IMR-90 (cell line): Measurements from ENCODE around the gene ABHD16A. TPM values are rescaled to one million over a fixed set of nuclear protein-coding genes. Genes with fewer than 3 reads are reported as not detected.

Experiments
- ATAC-seq: fragments of 200-7000 bp; cut with Tn5 transposase; 2 replicates; pipeline ENCODE4 v1.9.1; 2020; ENCODE audit warnings: low read depth, mild to moderate bottlenecking, moderate library complexity
- BruUV-seq: library from RNA; stranded (reverse); fragments of 400-500 nt; replicated peaks from 2 replicates; lab custom pipeline; 2021; lab: Mats Ljungman, UMichigan
- CTCF ChIA-PET: fragments of 300-600 bp; formaldehyde crosslinking; extraction: SDS; loops from one replicate; lab custom pipeline; 2021; ENCODE audit warnings: antibody characterized with exemption; lab: Yijun Ruan, JAX
- POLR2A ChIA-PET: fragments of 300-600 bp; sonication (Branson Sonifier 250); formaldehyde crosslinking; loops from one replicate; lab custom pipeline; 2022; ENCODE audit warnings: antibody characterized with exemption; ENCODE audit not compliant: unreplicated experiment; lab: Charles Lee
- DNase-seq: peaks from one replicate; pipeline ENCODE4 v3.0.0; 2013
- H2AFZ ChIP-seq: replicated peaks from 2 replicates; pipeline ENCODE3; 2013; ENCODE audit warnings: low read length, mild to moderate bottlenecking; ENCODE audit not compliant: poor library complexity
- H2AK5ac ChIP-seq: 2 replicates; pipeline ENCODE4 v1.6.1; 2013; ENCODE audit warnings: low read depth, low read length, inconsistent platforms
- H2AK9ac ChIP-seq: replicated peaks from 2 replicates; pipeline ENCODE3; 2013; ENCODE audit warnings: mild to moderate bottlenecking, low read depth, low read length, moderate library complexity; ENCODE audit not compliant: poor library complexity
- H2BK120ac ChIP-seq: 2 replicates; pipeline ENCODE4 v1.6.1; 2013; ENCODE audit warnings: low read depth, low read length, inconsistent platforms
- H2BK15ac ChIP-seq: 3 replicates; pipeline ENCODE4 v1.6.1; 2013; ENCODE audit warnings: low read depth, low read length, inconsistent platforms
- H2BK20ac ChIP-seq: 2 replicates; pipeline ENCODE4 v1.6.1; 2013; ENCODE audit warnings: low read depth, mild to moderate bottlenecking, inconsistent platforms, low read length, moderate library complexity
- H2BK5ac ChIP-seq: 2 replicates; pipeline ENCODE4 v1.6.1; 2013; ENCODE audit warnings: mild to moderate bottlenecking, low read depth, low read length, inconsistent platforms; ENCODE audit not compliant: poor library complexity, severe bottlenecking
- H3K14ac ChIP-seq: replicated peaks from 2 replicates; pipeline ENCODE4 v1.6.1; 2013; ENCODE audit warnings: low read depth, low read length, inconsistent platforms
- H3K18ac ChIP-seq: 2 replicates; pipeline ENCODE4 v1.6.1; 2013; ENCODE audit warnings: low read depth, low read length, control low read depth
- H3K23ac ChIP-seq: 2 replicates; pipeline ENCODE4 v1.6.1; 2013; ENCODE audit warnings: low read depth, low read length, inconsistent platforms
- H3K27ac ChIP-seq: 2 replicates; pipeline ENCODE4 v1.5.1; 2013; ENCODE audit warnings: mild to moderate bottlenecking, control low read depth, low read length; ENCODE audit not compliant: insufficient read depth
- H3K27me3 ChIP-seq: 2 replicates; pipeline ENCODE4 v1.6.1; 2013; ENCODE audit warnings: low read length; ENCODE audit not compliant: control insufficient read depth, insufficient read depth
- H3K36me3 ChIP-seq: 2 replicates; pipeline ENCODE4 v1.6.1; 2013; ENCODE audit warnings: low read length, mixed read lengths; ENCODE audit not compliant: control insufficient read depth, insufficient read depth
- H3K4ac ChIP-seq: 2 replicates; pipeline ENCODE4 v1.6.1; 2013; ENCODE audit warnings: low read depth, low read length, inconsistent platforms
- H3K4me1 ChIP-seq: 2 replicates; pipeline ENCODE4 v1.6.1; 2013; ENCODE audit warnings: low read length, mixed read lengths; ENCODE audit not compliant: control insufficient read depth, insufficient read depth
- H3K4me2 ChIP-seq: 2 replicates; pipeline ENCODE4 v1.6.1; 2013; ENCODE audit warnings: low read depth, mild to moderate bottlenecking, control low read depth, low read length, moderate library complexity
- H3K4me3 ChIP-seq: 2 replicates; pipeline ENCODE4 v1.5.1; 2013; ENCODE audit warnings: low read depth, mild to moderate bottlenecking, control low read depth, low read length, moderate library complexity; ENCODE audit not compliant: insufficient read depth
- H3K56ac ChIP-seq: 2 replicates; pipeline ENCODE4 v1.6.1; 2013; ENCODE audit warnings: low read length, inconsistent platforms; ENCODE audit not compliant: insufficient read depth; ENCODE audit errors: extremely low read depth
- H3K79me1 ChIP-seq, 2 experiments: 2 replicates each; pipeline ENCODE4 v1.6.1; 2013; ENCODE audit warnings: low read length in 2 of 2, inconsistent platforms in 1 of 2, low read depth in 1 of 2
- H3K9ac ChIP-seq: 2 replicates; pipeline ENCODE4 v1.6.1; 2013; ENCODE audit warnings: low read depth, low read length, control low read depth
- H3K9me1 ChIP-seq: 2 replicates; pipeline ENCODE4 v1.6.1; 2013; ENCODE audit warnings: low read length, inconsistent platforms; ENCODE audit not compliant: insufficient read depth
- H3K9me3 ChIP-seq: 2 replicates; pipeline ENCODE4 v1.6.1; 2013; ENCODE audit warnings: low read length; ENCODE audit not compliant: control insufficient read depth, insufficient read depth
- H4K20me1 ChIP-seq: 2 replicates; pipeline ENCODE4 v1.6.1; 2013; ENCODE audit warnings: low read length, inconsistent platforms; ENCODE audit not compliant: insufficient read depth
- H4K5ac ChIP-seq: 2 replicates; pipeline ENCODE4 v1.6.1; 2013; ENCODE audit warnings: mild to moderate bottlenecking, low read depth, low read length, control low read depth
- H4K8ac ChIP-seq, 2 experiments: 2 replicates each; pipeline ENCODE4 v1.6.1; 2013; ENCODE audit warnings: low read depth in 2 of 2, low read length in 2 of 2, control low read depth in 1 of 2, inconsistent platforms in 1 of 2
- H4K91ac ChIP-seq: 2 replicates; pipeline ENCODE4 v1.6.1; 2013; ENCODE audit warnings: low read depth, low read length, inconsistent platforms; ENCODE audit not compliant: insufficient read depth
- CEBPB ChIP-seq: IDR thresholded peaks from 2 replicates; pipeline ENCODE4 v1.6.1; 2012; ENCODE audit warnings: low read depth, low read length, improper control_type of control experiment
- CHD1 ChIP-seq: IDR thresholded peaks from 2 replicates; pipeline ENCODE4 v1.6.1; 2012; ENCODE audit warnings: low read depth, low read length, improper control_type of control experiment
- ELK1 ChIP-seq: fragments of 150-350 bp; IDR thresholded peaks from 2 replicates; pipeline ENCODE4 v1.6.1; 2016; ENCODE audit warnings: low read depth, mild to moderate bottlenecking, low read length, moderate library complexity, borderline replicate concordance
- FOS ChIP-seq: fragments of 150-350 bp; IDR thresholded peaks from 2 replicates; pipeline ENCODE4 v1.6.1; 2016; ENCODE audit warnings: low read depth, low read length
- MAFK ChIP-seq: IDR thresholded peaks from 2 replicates; pipeline ENCODE4 v1.6.1; 2012; ENCODE audit warnings: low read depth, low read length, improper control_type of control experiment
- MAZ ChIP-seq: IDR thresholded peaks from 2 replicates; pipeline ENCODE4 v1.6.1; 2012; ENCODE audit warnings: low read depth, mild to moderate bottlenecking, low read length, improper control_type of control experiment, moderate library complexity, borderline replicate concordance
- MXI1 ChIP-seq: IDR thresholded peaks from 2 replicates; pipeline ENCODE4 v1.6.1; 2012; ENCODE audit warnings: low read depth, mild to moderate bottlenecking, low read length, moderate library complexity, borderline replicate concordance
- NFE2L2 ChIP-seq: fragments of 150-350 bp; IDR thresholded peaks from 2 replicates; pipeline ENCODE4 v1.6.1; 2016; ENCODE audit warnings: low read depth, mild to moderate bottlenecking, low read length
- POLR2A ChIP-seq: IDR thresholded peaks from 2 replicates; pipeline ENCODE4 v1.6.1; 2012; ENCODE audit warnings: mild to moderate bottlenecking, low read depth, low read length
- RAD21 ChIP-seq: IDR thresholded peaks from 2 replicates; pipeline ENCODE4 v1.6.1; 2012; ENCODE audit warnings: low read length, improper control_type of control experiment
- RCOR1 ChIP-seq: IDR thresholded peaks from 2 replicates; pipeline ENCODE4 v1.6.1; 2012; ENCODE audit warnings: mild to moderate bottlenecking, low read length, improper control_type of control experiment; ENCODE audit not compliant: insufficient replicate concordance
- SMC3 ChIP-seq: fragments of 150-350 bp; IDR thresholded peaks from 2 replicates; pipeline ENCODE4 v1.6.1; 2016; ENCODE audit warnings: low read depth, mild to moderate bottlenecking, antibody characterized with exemption, low read length, moderate library complexity
- USF2 ChIP-seq: fragments of 150-350 bp; IDR thresholded peaks from 2 replicates; pipeline ENCODE4 v1.6.1; 2017; ENCODE audit warnings: mild to moderate bottlenecking, antibody characterized with exemption, low read length, low read depth
- WGBS, 2 experiments: methylation state at CpG; one replicate each; pipeline versions ENCODE4 v1.1.5 to v1.1.7; 2013; ENCODE audit warnings: missing lambda C conversion rate in 2 of 2; ENCODE audit not compliant: insufficient read length in 1 of 2; ENCODE audit errors: extremely low coverage in 2 of 2; 5-methylcytosine and 5-hydroxymethylcytosine counted together
- dilution Hi-C: fragments of 300-500 bp; cut with HindIII; formaldehyde crosslinking; loops from one replicate; pipeline ENCODE4 v1.14.3; 2018; ENCODE audit warnings: low sequenced_read_pairs; ENCODE audit not compliant: unreplicated experiment
- in situ Hi-C: fragments of 300-500 bp; cut with MboI; formaldehyde crosslinking; loops from 3 replicates; pipeline ENCODE4 v1.14.3; 2019; ENCODE audit warnings: low sequenced_read_pairs, inconsistent platforms, mixed read lengths
- intact Hi-C: fragments of 100-400 bp; cut with micrococcal nuclease; formaldehyde crosslinking; loops from 2 replicates; pipeline ENCODE4 v1.10.0; 2022
- polyA plus RNA-seq, 3 experiments: library from polyadenylated mRNA; depleted of rRNA; stranded (reverse); fragments of >200 nt; gene quantifications; 2 replicates each; pipeline ENCODE4 v1.2.3, GENCODE V29; 2012; ENCODE audit warnings: low replicate concordance in 1 of 3
- total RNA-seq: library from RNA; depleted of rRNA; stranded (reverse); fragments of >200 nt; gene quantifications from 2 replicates; pipeline ENCODE4 v1.2.3, GENCODE V29; 2012
- TF ChIP-seq, protein P1 (sequence below): conservative IDR thresholded peaks from 2 replicates; pipeline ENCODE4 v1.5.1; 2012; ENCODE audit warnings: mild to moderate bottlenecking, low read depth, low read length, improper control_type of control experiment

ABHD16A gene
- total and polyA plus RNA-seq, 2 of the 4 experiments (the other 2 are of a cell fraction) = 31.5 to 35.1 TPM

- peaks cover 26 to 80% of the 10 kb centered on the region in 2 experiments; a peak in 3 of 4 replicates for H3K79me1 ChIP-seq
- peak overlapping the region; percentile 93 for H3K27ac ChIP-seq
- peak overlapping the region; percentile 88 for H3K4ac ChIP-seq
- no peak overlapping the region for H2BK20ac ChIP-seq
- H2AK9ac ChIP-seq = peak overlapping the region; percentile 90
- no peak overlapping the region for H2BK15ac ChIP-seq
- intact Hi-C loops (loop anchor here (5.0 kb wide), 1 partner anchor 172 kb away; no protein-coding TSS in a partner anchor), dilution Hi-C loops (no loop called here), in situ Hi-C loops (no loop called here)
- H3K27me3 ChIP-seq = no peaks in the 10 kb centered on the region
- peak overlapping the region; percentile 89 for H2AK5ac ChIP-seq
- ChIA-PET POLR2A (interaction anchor here (1.0 to 1.1 kb wide), 2 partner anchors 43 to 161 kb away, joined by 3 read pairs; partner anchors contain the start of gene ABHD16A), CTCF (no interaction called here)
- H3K4me1 ChIP-seq = peaks cover 21% of the 10 kb centered on the region
- H2AFZ ChIP-seq = peak overlapping the region; percentile 89
- H3K14ac ChIP-seq = peak overlapping the region; percentile 95
- H4K20me1 ChIP-seq = peaks cover 17% of the 10 kb centered on the region
- ATAC-seq = no peak; the same call in 1 of the 2 replicates
- peak overlapping the region; percentile 57 for H3K23ac ChIP-seq
- peak overlapping the region; percentile 47; the same call in 1 of the 2 replicates for H3K18ac ChIP-seq
- H3K9me1 ChIP-seq = peaks cover 17% of the 10 kb centered on the region; the same call in 1 of the 2 replicates
- H3K4me2 ChIP-seq = peak overlapping the region; percentile 87
- peak overlapping the region; percentile 18; the same call in 1 of the 2 replicates for H2BK120ac ChIP-seq
- H4K91ac ChIP-seq = peak overlapping the region; percentile 86
- DNase-seq = peak; percentile 23
- WGBS, 2 experiments = 39% methylated on average over 7 of the region's 13 CpGs; no CpG with 5 or more reads in 1 of the 2 experiments
- peak overlapping the region; percentile 82 to 95 for H4K8ac ChIP-seq
- BruUV-seq = TSS peak; percentile 43
- no peaks in the 10 kb centered on the region for H3K9me3 ChIP-seq
- peak overlapping the region; percentile 90 for H3K56ac ChIP-seq
- peaks cover 15% of the 10 kb centered on the region for H3K36me3 ChIP-seq
- peak overlapping the region; percentile 57 for H4K5ac ChIP-seq
- peak overlapping the region; percentile 78 for H2BK5ac ChIP-seq
- peak overlapping the region; percentile 92 for H3K4me3 ChIP-seq
- H3K9ac ChIP-seq = peak overlapping the region; percentile 98
- TF ChIP-seq CHD1 (no peak), RAD21 (no peak), MXI1 (no peak), NFE2L2 (no peak), USF2 (no peak), RCOR1 (no peak), FOS (no peak), POLR2A (no peak; the same call in 1 of the 2 replicates), CEBPB (no peak), MAFK (no peak), SMC3 (no peak), MAZ (no peak), ELK1 (no peak)
- TF ChIP-seq, protein P1, sequence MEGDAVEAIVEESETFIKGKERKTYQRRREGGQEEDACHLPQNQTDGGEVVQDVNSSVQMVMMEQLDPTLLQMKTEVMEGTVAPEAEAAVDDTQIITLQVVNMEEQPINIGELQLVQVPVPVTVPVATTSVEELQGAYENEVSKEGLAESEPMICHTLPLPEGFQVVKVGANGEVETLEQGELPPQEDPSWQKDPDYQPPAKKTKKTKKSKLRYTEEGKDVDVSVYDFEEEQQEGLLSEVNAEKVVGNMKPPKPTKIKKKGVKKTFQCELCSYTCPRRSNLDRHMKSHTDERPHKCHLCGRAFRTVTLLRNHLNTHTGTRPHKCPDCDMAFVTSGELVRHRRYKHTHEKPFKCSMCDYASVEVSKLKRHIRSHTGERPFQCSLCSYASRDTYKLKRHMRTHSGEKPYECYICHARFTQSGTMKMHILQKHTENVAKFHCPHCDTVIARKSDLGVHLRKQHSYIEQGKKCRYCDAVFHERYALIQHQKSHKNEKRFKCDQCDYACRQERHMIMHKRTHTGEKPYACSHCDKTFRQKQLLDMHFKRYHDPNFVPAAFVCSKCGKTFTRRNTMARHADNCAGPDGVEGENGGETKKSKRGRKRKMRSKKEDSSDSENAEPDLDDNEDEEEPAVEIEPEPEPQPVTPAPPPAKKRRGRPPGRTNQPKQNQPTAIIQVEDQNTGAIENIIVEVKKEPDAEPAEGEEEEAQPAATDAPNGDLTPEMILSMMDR = no peak
Observed at GRCh38 chr6:31659649-31660380, 43.3 kb downstream of the ABHD16A start.
